NCI-H2171 (cell line): ENCODE results near the gene CTSS.
"Not testable (repeated sequence)": the region's sequence is repeated elsewhere in the genome, so short reads cannot be mapped to it uniquely, and the experiment has no call there.

Source experiments
- DNase-seq: peaks from one replicate; lab custom pipeline; 2025; lab: John Stamatoyannopoulos, UW

Gene CTSS

GRCh38 chr1:150765296-150765976, at the start of gene CTSS:
Gene CTSS (minus strand): TSS chr1:150765778. CDS start chr1:150764763, 1,015 bp downstream.
- no peak for DNase-seq

DNA sequence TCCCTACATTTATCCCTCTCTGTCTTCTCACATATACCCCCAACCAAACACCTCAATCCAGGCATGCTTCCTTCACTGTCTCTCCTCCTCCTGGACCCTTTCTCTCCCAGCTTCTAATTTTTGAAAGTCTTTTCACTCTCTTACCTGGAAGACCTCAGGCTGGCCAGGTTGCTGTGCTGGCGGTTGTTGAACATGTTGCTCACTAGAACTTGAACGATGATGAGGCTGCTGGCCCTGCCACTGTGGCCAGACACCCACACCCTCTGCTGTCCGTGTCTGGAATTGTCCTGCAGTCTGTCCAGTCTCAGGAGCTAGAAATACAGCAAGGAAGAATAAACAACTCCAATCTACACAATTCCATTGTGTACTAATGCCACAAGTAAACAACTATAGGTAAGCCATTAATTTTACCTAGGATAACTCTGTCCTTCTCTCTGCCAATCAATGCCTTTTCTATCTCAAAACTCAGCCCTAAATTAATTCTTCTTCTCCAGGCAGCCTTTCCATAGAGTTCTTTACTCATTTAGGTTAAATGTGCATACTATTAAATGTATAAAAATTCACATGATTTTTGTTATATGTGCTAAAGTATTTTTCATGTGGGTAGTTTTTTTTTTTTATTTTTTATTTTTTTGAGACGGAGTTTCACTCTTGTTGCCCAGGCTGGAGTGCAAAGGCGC, 47.6 kb upstream of the CTSS start:
- DNase-seq = no peak

- no peak for DNase-seq
Observed at GRCh38 chr1:150810958-150811659, 45.5 kb upstream of the CTSS start.

DNA sequence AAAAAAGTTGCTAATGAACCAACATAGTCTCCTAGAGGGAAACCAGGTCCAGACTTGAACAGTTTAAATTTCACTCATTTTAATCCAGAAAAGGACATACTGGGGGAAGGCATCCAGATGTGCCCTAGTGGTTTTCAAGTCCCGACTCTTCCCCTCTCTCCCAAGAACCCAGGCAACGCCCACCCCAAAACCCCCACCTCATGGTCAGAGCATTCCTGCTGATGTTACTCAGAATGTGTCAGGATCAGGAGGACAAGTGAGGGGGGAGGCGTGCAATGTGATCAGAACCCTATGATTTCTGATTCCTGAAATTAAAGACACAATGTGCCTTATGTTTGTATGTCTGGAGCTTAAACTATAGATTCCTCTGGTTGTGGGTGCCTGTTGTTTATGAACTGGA, 44.1 kb upstream of the CTSS start:
- no peak for DNase-seq

DNA sequence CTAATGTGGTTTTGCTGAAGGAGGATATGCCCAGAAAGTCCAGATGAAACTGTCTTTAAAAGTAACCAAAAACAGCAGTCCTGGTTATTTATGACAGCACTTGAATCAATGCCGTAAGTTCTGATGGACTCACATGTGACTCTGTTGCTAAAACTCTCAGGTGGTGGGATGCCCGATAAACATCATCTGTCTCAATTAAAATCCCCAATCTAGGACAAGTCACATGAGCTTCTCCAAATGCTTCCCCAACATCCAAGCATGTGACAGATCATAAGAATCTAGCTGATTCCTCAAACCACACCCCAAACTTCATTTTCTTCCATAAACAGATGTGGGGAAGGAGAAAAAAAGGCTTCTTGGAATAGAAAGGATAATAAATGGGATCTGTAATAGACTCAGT, 43.3 kb upstream of the CTSS start:
- DNase-seq = no peak

DNA sequence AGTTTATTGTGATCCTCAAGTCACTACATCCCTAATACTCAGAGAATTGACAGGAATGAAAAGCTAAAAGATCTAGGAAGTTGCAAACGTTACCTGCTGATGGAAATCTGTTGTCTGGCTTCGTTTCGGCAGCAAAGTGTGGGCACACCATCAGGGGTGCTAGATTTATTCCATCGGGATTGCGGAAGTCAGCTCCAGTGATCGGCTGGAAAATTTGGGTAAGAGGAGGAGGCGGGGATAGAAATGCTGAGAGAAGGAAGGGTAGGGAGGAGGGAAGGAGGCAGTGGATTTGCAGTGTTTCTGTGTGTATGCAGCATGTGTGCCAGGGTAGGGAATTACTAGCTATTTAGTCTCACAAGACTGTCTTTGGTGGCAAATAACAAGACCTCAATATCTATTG, 42.5 kb upstream of the CTSS start, which contains the start of gene CTSK:
TSS of gene CTSK (minus strand) at position 140 of the 400 bp plus-strand sequence. CDS start 1,455 bp downstream, outside the sequence.
- DNase-seq = no peak

DNA sequence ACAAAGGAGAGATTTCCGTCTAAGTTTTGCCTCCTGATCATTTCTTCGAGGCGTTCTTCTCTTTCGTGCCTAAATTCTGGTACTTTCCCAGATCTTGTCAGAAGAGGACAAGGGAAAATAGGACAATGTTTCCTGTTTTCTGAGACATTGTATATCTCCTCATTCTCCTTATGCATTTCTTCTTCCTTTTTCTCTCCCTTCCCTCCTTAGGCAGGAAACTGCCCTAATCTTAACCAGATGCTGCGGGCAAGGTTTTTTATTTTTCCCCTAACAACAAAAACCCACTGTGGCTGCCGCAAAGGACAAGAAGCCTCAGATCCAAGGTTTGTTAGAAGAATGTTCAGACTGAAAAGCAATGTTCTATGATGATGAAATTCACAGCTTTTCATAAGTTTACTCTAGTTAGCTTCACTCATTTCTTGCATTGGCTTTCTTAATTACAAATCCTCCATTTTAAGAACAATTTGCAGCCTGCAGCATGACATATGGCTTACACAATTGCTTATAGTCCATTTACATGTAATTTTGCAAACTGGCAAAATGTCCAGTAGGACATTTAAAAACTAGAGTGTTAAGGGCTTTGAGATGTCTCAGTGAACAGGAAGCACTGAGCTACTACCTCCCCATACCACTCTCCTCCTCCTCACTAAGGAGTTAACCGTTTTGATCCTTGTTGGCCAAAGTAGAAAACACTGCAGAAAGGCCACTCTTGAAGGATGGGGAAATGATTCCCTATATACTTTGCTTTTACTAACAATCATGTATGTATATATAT, 41.9 kb upstream of the CTSS start:
- DNase-seq = no peak

DNA sequence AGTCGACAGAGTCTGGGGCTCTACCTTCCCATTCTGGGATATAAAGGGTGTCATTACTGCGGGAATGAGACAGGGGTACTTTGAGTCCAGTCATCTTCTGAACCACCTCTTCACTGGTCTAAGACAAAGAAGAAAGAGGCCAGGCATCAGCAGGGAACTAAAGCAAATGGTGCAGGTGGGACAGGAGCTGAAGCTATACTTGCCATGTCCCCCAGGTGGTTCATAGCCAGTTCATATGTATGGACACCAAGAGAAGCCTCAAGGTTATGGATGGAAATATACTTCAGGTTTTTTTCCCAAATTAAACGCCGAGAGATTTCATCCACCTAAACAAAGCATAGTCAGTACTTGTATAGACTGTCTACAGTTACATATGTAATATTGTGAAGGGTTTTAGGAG, 40.3 kb upstream of the CTSS start:
- no peak for DNase-seq

DNA sequence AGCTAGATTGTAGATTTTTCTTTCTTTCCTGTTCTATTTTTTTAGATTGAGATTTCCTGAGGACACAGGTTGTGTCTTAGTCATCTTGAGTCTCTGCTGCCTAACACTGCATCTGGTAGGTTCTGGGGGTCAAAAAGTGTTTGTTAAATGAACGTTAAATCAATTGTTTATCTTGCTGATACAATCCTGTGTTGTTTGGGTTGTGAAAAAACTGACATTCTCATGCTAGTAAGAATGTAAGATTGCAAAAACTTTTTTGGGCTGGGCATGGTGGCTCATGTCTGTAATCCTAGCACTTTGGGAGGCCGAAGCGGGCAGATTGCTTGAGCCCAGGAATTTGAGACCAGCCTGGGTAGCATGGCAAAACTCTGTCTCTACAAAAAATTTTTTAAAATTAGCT, 39.1 kb upstream of the CTSS start:
- no peak for DNase-seq

GRCh38 chr1:150799089-150799488, 33.5 kb upstream of the CTSS start:
- DNase-seq = no peak

- DNase-seq = peak; percentile 83
Observed at GRCh38 chr1:150798525-150798924, 32.9 kb upstream of the CTSS start.

DNA sequence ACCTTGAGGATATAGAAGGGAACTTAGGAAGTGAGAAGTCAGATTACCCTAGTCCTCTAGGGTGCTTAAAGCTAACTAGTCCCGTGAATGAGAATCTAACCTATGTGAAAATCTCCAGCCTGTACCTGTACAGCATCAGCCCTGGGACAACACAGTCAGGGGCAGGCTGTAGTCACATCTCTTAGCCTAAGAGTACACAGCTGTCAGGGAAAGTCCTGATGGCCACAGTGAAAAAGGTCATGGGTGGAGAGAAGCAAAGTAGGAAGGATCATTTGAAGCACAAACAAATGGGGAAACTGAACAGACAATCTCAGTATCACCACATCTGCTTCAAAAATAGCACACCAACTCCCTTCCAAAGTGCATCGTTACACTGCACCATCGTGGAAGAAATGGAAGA, 30.8 kb upstream of the CTSS start:
- DNase-seq = no peak

DNA sequence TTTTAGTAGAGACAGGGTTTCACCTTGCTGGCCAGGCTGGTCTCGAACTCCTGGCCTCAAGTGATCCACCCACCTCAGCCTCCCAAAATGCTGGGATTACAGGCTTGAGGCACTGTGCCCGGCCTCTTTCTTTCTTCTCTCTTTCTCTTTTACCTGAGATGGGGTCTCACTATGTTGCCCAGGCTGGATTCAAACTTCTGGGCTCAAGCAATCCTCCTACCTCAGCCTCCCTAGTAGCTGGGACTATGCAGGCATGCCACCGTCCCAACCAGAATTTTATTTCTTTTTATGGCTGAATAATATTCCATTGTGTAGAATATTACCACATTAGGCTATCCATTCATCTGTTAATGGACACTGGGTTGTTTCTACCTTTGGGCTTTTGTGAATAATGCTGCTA, 28.2 kb upstream of the CTSS start:
- not testable (repeated sequence) for DNase-seq

DNA sequence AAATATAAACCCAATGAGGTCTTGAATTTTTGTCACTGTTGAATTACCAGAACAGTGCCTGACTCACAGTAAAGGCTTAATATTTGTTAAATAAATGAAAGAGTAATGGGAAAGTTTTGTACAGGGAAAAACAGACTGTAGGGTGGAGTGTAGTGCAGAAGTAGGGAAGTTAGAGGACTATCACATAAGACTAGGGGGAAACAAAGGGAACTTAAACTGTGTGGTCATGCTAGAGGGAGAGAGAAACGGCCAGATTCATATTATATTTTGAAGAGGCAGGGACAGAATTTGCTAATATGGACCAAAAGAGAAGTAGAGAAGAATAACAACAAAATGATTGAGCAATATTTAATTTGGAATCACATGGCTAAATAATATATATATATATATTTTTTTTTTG, 27.6 kb upstream of the CTSS start:
- no peak for DNase-seq

DNA sequence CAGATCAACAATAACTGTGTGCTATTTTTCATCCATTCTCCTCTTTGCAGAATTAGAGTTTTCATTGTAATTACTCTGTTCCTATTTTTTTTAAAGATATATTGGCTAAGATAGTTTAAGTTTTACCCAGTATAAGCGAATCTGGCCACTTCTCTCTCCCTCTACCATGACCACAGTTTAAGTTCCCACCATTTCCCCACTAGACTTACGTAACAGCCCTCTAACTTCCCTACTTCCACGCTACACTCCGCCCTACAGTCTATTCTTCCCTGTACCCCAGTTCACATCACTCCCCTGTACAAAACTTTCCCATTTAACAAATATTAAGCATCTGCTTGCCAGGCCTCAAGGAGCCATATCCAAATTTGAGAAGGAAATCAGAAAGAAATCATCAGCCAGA, 26.0 kb upstream of the CTSS start:
- DNase-seq = no peak

DNA sequence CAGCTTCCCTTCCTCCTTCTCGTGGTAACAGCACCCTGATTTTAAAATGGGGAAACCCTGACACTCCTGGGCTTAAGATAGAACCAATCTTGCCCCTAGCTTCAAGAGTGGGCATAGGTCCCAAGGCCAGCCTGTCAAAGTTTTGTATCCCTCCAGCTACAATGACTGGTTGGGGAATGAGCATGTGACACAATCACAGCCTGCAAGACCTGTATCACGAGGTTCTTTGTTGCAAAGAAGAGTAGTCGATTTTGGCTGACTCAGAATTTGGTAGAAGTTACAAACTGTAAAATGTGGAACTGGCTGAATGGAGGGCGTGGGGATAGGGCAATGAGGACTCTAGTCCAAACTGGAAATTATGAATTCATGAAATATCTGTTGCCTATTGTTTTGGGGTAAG, 23.8 kb upstream of the CTSS start:
- DNase-seq = no peak

- no peak for DNase-seq
Observed at GRCh38 chr1:150788946-150789345, 23.4 kb upstream of the CTSS start.

DNA sequence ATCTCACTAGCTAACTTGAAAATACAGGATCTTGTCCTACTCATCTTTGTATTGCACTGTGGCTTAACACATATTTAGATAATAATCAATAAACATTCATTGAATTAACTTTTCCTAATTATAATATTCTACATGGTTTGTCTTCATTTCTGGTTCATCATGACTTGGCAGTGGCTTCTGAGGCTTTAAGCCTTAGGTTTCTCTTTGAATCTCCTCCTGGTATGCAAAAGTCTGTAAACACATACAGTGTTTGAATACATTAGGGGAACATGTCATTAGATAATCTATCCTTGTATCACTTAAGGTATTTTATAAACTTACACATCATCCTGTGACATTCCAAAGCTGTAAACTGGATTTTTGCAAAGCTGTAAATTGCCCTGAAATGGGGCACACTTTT, 21.9 kb upstream of the CTSS start:
- no peak for DNase-seq

DNA sequence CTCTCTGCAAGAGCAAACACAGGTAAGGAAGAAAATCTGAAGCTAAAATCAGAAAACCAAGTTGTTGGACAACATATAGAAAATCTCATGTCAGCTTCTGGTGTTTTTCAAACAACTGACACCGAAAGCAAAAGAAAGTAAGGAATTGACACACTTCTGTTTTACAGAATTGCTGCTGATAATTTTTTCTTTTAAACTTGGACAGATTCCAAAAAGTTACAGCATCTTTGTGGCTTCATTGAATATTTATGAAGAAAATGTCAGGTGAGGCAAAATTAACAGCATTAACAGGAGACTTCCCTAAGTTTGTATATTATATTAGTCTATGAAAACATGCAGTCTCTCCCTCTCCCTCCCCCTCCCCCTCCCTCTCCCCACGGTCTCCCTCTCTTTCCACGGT, 14.9 kb upstream of the CTSS start:
- DNase-seq = no peak

DNA sequence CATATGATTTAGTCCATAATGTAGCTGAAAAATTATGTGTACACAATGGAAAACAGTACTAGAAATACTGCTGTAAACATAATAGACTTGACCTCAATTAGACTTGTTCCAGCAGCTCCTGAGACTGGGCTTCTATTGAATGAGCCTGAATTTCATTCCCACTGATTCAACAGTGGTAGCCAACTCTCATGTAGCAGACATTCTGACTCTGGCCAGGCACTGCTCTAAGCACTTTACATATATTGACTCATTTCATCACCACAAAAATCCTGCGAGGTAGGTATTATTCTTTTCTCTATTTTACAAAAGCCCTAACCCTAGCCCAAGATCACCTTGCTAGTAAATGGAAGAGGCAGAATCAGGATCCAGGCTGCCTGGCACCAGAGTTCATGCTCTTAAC, 12.8 kb upstream of the CTSS start:
- DNase-seq = no peak

- no peak for DNase-seq
Observed at GRCh38 chr1:150777544-150777943, 12.0 kb upstream of the CTSS start.

DNA sequence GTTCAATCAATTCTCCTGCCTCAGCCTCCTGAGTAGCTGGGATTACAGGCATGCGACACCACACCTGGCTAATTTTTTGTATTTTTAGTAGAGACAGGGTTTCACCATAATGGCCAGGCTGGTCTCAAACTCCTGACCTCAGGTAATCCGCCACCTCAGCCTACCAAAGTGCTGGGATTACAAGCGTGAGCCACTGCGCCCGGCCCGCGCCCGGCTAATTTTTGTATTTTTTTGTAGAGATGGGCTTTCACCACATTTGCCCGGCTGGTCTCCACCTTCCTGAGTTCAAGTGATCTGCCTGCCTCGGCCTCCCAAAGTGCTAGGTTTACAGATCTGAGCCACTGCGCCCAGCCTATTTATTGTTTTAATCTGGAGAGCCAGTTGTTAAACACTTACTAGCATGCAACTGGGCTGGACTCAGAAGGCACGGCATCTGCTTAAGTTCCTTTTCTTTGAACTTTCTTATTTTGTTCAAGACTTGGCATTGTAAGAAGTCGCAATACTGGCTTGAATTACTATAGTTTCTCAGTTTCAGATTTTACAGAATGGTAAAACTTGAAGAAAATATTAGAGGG, 10.4 kb upstream of the CTSS start:
- DNase-seq = not testable (repeated sequence)
